ENCODE data around the gene ERG28.

GRCh38 chr14:75602503-75602902 lies 58.2 kb downstream of the ERG28 start:
- TF ChIP-seq, protein P1, sequence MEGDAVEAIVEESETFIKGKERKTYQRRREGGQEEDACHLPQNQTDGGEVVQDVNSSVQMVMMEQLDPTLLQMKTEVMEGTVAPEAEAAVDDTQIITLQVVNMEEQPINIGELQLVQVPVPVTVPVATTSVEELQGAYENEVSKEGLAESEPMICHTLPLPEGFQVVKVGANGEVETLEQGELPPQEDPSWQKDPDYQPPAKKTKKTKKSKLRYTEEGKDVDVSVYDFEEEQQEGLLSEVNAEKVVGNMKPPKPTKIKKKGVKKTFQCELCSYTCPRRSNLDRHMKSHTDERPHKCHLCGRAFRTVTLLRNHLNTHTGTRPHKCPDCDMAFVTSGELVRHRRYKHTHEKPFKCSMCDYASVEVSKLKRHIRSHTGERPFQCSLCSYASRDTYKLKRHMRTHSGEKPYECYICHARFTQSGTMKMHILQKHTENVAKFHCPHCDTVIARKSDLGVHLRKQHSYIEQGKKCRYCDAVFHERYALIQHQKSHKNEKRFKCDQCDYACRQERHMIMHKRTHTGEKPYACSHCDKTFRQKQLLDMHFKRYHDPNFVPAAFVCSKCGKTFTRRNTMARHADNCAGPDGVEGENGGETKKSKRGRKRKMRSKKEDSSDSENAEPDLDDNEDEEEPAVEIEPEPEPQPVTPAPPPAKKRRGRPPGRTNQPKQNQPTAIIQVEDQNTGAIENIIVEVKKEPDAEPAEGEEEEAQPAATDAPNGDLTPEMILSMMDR (IDR thresholded peaks at IDR 0.05) = no peak
- TF ChIP-seq ZFX (IDR thresholded peaks at IDR 0.05; ENCODE audit: borderline replicate concordance) = no peak
